GM19035 (cell line): Measurements from ENCODE around the gene CTDP1.
"Not testable (repeated sequence)": the region's sequence is repeated elsewhere in the genome, so short reads cannot be mapped to it uniquely, and the experiment has no call there.

Experiments used
- ATAC-seq: cut with Tn5 transposase; IDR thresholded peaks from one replicate; pipeline ENCODE4 v1.9.1; 2021; ENCODE audit not compliant: unreplicated experiment

Gene CTDP1

DNA sequence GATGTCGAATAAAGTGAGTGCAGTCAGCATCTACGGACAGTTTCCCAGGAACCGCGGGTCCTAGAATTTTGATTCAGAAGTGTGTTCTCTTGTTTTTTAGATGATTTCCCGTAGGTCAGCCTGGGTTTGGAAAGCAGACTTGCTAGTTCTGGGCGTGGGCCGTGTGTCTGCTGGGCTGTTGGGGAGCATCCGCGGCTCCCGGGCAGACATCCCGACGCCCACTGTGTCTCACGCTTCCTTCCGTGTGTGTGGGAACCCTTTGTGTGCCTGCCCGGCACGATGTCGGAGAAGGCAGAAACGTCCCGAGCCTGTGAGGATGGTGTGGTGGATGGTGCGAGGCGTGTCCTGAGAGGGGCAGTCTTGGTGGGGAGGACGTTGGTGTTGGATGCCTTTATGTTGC is 18.4 kb downstream of the CTDP1 start:
- no peak for ATAC-seq

DNA sequence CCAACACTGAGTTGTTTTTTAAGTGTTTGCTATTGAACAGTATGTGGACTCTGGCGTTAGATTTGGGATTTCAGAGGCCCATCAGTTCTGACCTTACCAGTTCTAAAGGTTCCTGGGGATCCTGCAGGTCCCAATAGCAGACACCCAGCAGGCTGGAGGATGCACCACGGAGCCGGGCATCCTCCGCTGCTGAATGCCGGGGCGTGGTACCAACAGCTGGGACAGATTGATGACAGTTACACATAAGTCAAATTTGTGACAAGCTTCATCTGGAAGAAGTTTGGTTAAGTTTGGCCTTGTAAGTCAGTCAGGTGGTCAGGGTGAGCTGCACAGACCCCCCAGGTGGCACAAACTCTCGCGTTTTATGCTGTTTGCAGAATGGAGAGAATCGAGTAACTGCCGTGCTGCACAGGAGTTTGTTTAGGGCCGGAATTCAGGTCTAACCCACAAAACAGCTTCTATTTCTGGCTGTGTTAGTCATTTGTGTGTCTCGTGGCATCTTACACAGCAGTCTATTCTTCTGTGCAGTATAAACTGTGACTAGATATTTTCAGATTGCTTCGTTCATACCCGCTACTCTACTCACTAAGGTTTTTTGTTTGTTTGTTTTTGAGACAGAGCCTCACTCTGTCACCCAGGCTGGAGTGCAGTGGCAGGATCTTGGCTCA is 19.2 kb downstream of the CTDP1 start:
- no peak for ATAC-seq

DNA sequence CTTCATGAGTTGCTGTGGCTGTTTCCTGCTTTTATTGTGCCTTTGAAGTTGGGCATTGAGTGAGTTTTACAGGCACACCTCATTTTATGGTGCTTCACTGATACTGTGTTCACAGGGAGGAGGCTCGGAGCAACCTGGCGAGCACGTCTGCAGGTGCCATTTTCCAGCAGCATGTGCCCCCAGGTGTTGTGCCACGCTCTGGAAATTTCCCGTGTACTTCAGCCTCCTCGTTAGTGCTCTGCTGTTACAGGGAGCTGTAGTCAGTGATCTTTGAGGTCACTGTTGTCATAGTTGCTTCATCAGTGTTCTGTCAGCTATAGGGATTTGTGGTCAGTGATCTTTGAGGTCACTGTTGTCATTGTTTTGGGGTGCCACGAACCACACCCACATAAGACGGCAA is 20.1 kb downstream of the CTDP1 start:
- ATAC-seq = no peak

DNA sequence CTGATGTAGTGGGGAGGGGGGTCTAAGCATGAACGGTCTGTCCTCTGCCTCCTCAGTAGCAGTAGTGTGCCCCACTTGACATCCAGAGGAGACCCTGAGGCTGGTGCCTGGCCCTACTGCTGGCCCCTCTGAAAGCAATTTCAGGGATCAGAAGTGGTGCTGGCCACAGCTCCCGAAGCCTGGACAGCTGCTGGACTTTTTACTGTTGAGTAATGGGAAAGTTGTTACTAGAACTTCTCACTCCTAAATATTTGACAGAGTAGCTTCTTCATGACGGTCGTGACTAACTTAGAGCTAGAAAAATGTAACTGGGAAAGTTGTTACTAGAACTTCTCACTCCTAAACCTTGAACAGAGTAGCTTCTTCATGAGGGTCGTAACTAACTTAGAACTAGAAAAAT is 23.3 kb downstream of the CTDP1 start:
- no peak for ATAC-seq

DNA sequence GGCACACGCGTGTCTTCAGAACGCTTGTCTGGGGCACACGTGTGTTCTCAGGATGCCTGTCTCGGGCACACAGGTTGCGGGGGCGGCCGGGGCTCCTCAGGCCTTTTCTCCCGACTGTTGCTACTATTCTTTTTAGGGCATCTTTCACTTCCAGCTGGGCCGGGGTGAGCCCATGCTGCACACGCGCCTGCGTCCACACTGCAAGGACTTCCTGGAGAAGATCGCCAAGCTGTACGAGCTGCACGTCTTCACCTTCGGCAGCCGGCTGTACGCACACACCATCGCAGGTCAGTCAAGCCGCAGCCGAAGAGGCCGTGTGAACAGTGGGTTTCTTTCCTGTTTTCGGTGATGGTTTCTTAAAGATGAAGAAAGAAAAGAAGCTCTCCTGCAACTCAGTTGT is 25.0 kb downstream of the CTDP1 start:
- ATAC-seq = no peak

DNA sequence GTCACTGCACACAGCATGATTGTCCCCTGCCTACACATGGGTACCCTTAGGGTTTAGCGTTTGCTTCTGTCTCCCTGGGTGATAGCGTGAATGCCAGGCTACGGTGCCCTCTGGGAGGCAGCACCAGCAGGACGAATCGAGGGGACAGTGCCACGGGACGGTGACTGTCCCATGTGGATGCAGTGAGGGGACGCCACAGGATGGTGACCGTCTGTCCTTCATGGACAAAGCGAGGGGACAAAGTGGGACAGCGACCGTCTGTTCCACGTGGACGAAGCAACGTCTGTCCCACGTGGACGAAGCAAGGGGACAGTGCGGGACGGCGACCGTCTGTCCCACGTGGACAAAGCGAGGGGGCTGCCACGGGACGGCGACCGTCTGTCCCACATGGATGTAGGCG is 25.7 kb downstream of the CTDP1 start:
- ATAC-seq = no peak

DNA sequence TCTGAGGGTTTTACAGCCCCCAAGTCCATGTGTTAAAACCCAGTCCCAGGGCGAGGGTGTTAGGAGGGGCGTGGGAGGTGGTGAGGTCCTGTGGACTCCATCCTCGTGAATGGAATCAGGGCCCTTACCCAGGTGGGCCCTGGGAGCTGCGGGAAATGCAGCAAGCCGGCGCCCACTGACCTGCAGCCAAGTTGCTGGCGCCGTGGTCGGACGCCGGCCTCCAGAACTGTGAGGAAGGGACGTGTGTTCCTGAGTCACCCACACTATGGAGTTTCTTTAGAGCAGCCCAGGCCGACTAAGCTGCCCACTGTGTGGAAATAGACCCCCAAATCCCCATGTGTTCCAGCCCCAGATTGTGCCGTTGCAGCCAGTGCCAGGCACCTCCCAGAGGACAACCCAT is 26.4 kb downstream of the CTDP1 start:
- ATAC-seq = no peak

DNA sequence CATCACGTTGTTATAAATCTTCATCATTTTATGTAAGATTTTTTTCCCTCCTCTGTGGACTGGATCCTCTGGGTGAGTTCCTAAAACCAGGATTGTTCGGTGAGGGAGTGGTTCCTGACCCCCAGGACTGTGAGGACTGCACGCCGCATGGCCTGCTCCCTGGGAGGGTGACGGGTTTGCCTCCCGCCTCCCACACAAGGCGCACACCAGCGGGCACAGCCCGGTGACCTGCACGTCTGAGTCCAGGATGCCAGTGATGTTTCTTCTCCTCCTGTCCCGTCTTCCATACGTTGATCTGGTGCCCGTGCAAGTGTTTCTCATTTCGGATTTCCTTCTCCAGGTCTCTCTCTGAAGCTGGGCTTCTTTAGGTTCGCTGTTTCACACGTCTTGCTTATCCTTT is 27.1 kb downstream of the CTDP1 start:
- no peak for ATAC-seq

DNA sequence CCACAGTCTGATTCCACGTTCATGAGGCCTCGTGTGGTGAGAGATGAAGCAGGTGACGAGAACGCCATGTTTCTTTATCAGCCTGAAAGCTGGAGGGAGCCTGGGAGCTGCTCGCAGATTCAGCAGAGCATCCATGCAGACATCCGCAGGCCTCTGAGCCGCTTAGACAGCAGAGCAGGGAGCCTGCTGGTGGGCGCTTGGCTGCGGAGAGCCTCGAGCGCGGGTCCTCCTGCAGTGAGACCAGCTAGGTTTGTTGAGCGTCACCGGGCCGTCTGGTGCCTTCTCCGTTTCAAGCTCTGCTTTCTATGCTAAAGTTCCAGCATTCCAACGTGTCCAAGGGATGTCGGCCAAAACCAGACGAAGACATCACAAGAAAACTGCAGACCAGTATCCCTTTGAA is 27.6 kb downstream of the CTDP1 start:
- no peak for ATAC-seq

DNA sequence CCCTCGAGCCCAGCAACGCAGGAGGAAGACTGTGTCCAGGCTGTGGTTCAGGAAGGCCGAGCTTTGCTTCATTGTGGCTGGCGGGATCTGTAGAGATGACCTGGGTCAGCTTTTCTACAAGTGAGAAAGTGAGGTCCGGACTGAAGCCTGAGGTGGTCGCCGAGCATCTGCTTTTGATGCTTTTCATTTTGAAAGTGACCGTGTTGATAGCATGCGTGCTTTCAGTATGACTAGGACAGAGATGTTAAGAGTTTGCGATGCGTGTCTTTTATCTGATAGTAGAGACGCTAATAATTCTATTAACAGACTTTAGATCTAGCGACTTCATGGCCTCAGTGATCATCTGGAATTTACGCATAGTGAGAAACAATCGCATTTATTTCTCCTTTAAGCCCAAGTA is 28.1 kb downstream of the CTDP1 start:
- no peak for ATAC-seq

DNA sequence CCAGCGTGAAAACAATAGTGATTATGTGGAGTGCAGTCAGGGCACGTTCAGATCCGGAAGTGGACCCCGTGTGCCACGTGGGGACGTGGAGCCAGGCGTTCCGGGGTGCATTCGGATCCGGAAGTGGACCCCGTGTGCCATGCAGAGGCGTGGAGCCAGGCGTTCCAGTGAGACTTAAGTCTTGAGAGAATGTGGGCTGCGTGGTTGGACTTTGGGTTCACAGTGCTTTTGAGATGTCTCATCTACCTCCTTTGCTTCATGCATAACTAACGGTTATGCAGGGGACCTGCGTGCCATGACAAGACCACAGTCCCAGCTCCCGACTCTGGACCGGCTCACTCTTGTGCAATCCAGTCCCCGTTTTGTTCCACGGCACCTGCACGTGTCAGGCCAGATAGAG is 28.8 kb downstream of the CTDP1 start:
- no peak for ATAC-seq

DNA sequence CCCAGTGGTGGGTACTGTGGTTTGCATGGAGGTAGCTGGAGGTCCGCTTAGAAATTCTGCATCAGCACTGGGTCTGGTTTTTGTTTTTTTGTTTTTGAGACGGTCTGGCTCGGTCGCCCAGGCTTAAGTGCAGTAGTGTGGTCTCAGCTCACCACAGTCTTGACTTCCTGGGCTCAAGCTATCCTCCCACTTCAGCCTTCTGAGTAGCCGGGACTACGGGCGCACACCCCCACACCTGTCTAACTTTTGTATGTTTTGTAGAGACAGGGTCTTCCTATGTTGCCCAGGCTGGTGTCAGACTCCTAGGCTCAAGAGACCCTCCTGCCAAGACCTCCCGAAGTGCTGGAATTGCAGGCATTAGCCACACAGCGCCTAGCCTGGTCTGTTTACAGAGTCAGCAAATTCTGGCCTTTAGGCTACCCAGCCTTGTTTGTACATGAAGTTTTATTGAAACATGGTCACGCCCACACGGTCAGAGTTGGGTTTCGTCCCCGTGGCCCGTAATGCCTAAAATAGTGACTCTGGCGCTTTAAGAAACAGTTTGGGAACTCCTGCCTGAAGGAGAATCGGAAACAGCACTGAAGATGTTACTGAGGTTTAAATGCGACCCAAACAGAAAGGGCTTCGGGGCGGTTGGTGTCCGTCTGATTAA is 32.7 kb downstream of the CTDP1 start:
- no peak for ATAC-seq

DNA sequence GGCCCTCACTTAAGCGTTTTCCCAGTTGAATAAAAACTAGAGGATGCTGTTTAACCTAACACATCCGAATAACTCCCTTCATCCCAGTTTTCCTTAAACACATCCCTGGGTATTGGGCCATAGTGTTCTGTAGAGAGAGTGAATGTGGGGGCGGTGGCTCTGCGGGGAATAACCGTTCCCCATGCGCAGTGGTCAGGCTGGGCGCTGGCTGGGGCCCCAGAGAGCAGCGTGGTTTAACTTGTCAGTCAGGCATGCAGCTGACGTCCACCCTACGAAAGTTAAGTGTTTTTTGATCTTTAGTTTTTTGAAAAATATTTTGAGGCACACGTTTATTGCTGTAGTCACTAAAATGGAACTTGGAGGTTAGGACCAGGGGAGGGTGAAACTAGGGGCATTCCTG is 33.7 kb downstream of the CTDP1 start:
- no peak for ATAC-seq

DNA sequence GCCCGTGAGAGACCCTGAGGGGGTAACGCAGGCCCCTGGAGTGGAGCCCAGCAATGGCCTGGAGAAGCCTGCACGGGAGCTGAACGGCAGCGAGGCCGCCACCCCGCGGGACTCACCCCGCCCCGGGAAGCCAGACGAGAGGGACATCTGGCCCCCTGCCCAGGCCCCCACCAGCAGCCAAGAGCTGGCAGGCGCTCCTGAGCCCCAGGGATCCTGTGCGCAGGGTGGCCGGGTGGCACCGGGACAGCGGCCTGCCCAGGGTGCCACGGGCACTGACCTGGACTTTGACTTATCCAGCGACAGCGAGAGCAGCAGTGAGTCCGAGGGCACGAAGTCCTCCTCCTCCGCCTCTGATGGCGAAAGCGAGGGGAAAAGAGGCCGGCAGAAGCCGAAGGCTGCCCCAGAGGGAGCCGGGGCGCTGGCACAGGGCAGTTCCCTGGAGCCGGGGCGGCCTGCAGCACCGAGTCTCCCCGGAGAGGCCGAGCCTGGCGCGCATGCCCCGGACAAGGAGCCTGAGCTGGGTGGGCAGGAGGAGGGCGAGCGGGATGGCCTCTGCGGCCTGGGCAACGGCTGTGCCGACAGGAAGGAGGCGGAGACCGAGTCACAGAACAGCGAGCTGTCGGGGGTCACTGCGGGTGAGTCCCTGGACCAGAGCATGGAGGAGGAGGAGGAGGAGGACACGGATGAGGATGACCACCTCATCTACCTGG is 35.1 kb downstream of the CTDP1 start:
- ATAC-seq = no peak

DNA sequence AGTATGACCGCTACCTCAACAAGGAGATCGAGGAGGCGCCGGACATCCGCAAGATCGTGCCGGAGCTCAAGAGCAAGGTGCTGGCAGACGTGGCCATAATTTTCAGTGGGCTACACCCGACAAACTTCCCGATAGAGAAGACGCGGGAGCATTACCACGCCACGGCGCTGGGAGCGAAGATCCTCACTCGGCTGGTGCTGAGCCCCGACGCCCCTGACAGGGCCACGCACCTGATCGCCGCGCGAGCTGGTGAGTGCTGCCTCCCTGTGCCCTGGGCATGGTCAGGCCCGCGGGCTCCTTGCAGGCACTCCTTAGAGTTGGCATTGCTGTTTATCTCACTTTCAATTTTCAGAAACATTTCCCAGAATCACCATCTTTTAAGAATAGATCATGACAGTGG is 35.7 kb downstream of the CTDP1 start:
- ATAC-seq = no peak

DNA sequence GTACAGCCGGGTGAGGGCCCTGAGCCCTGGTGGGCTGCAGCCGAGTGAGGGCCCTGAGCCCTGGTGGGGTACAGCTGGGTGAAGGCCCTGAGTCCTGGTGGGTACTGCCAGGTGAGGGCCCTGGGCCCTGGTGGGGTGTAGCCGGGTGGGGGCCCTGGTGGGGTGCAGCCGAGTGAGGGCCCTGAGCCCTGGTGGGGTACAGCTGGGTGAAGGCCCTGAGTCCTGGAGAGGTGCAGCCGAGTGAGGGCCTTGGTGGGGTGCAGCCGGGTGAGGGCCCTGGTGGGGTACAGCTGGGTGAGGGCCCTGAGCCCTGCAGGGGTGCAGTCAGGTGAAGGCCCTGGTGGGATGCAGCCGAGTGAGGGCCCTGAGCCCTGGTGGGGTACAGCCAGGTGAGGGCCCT is 37.5 kb downstream of the CTDP1 start:
- ATAC-seq = no peak

DNA sequence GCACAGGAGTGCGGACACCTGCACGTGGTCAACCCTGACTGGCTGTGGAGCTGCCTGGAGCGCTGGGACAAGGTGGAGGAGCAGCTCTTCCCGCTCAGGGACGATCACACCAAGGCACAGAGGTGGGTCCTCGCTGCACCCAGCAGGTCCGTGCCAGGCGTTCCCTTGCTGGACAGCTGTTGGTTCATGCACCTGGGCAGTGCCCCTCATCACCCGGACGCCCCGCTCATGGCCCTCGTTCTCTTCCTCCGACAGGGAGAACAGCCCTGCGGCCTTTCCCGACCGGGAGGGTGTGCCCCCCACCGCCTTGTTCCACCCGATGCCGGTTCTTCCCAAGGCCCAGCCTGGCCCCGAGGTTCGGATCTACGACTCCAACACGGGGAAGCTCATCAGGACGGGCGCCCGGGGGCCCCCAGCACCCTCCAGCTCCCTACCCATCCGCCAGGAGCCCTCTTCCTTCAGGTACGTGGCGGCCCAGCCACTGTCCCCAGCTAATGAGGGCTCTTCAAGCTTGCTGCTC is 38.0 kb downstream of the CTDP1 start:
- no peak for ATAC-seq

DNA sequence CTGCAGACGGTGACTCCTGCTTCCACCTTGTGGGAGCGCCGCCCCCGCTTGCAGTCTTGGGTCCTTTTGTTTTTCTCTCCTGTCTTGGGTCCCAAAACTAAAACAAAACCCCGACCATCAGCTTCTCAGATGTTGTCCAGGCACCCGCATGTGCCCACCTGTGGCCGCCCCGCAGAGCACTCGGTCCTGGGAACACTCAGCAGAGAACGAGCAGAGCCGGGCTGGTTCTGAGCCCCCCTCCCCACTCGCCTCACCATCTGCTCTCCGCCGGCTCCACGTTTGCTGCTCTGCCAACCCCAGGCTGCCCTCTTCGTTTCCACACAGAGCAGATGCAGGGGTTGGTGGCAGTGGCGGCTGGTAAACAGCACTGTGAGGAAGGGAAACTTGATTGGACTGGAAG is 38.5 kb downstream of the CTDP1 start:
- ATAC-seq = no peak

DNA sequence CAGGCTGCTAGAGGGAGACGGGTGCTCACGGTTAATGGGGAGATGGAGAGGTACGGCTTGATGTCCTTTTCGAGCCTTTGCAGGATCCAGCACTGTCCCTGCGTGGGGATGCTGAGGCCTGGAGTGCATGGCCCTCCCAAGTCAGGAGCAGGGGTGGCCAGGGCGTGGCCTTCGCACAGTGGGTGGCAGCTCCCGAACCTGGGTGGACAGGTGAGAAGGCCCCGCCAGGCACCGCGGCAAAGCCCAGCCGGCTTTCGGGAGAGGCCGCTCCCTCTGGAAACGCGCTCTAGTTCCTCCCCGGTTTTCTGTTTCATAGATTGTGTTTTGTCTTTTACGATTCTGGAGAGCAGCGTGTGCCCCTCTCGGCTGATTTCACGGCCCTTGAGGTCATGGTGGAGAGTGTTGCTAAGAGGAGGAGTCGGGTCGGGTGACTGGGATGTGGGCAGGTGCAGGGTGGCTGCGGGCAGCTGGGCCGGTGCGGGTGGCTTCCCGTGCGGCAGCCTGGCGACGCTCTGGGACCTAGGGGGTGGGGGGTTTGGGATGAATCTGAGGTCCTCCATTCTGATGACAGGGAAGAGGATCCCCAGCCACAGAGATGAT is 39.4 kb downstream of the CTDP1 start:
- no peak for ATAC-seq

DNA sequence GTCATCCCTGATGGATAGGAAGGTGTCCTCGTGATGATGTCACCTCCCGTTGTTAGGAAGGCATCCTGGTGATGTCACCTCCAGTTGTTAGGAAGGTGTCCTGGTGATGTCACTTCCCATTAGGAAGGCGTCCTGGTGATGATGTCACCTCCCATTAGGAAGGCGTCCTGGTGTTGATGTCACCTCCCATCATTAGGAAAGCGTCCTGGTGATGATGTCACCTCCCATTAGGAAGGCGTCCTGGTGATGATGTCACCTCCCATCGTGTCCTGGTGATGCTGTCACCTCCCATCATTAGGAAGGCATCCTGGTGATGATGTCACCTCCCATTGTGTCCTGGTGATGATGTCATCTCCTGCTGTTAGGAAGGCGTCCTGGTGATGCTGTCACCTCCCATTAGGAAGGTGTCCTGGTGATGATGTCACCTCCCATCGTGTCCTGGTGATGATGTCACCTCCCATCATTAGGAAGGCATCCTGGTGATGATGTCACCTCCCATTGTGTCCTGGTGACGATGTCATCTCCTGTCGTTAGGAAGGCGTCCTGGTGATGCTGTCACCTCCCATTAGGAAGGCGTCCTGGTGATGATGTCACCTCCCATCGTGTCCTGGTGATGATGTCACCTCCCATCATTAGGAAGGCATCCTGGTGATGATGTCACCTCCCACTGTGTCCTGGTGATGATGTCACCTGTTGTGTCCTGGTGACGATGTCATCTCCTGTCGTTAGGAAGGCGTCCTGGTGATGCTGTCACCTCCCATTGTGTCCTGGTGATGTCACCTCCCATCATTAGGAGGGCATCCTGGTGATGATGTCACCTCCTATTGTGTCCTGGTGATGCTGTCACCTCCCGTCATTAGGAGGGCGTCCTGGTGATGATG is 40.1 kb downstream of the CTDP1 start:
- ATAC-seq = not testable (repeated sequence)

DNA sequence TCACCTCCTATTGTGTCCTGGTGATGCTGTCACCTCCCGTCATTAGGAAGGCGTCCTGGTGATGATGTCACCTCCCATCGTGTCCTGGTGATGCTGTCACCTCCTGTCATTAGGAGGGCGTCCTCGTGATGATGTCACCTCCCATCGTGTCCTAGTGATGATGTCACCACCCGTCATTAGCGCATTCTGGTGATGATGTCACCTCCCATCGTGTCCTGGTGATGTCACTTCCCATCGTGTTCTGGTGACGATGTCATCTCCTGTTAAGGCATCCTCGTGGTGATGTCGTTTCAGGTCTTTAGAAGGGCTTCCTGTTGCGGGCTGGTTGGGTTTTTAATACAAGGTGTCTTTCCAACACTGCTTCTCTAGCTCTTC is 40.7 kb downstream of the CTDP1 start:
- no peak for ATAC-seq
